Epidermal melanocyte (primary cell): Measurements from ENCODE around the gene B4GALNT4.
"Not testable (repeated sequence)": the region's sequence is repeated elsewhere in the genome, so short reads cannot be mapped to it uniquely, and the experiment has no call there.

Experiments
- DNase-seq: peaks from one replicate; pipeline ENCODE4 v3.0.0; 2011; ENCODE audit warnings: low spot score; ENCODE audit not compliant: insufficient read length

The B4GALNT4 gene

GRCh38 chr11:357582-357981 lies 11.7 kb upstream of the B4GALNT4 start:
- DNase-seq, result no peak

GRCh38 chr11:358129-358800 lies 11.0 kb upstream of the B4GALNT4 start:
- no peak for DNase-seq

- no peak for DNase-seq
Measured at GRCh38 chr11:359181-359714, 10.1 kb upstream of the B4GALNT4 start.

- DNase-seq, result no peak
Measured at GRCh38 chr11:360326-361280, 8.7 kb upstream of the B4GALNT4 start.

GRCh38 chr11:362642-363442 lies 6.5 kb upstream of the B4GALNT4 start:
- DNase-seq, result no peak

- not testable (repeated sequence) for DNase-seq
Measured at GRCh38 chr11:363443-363805, 5.9 kb upstream of the B4GALNT4 start.

- DNase-seq, result no peak
Measured at GRCh38 chr11:363948-364761, 5.1 kb upstream of the B4GALNT4 start.

- no peak for DNase-seq
Measured at GRCh38 chr11:364991-365725, 4.1 kb upstream of the B4GALNT4 start.

- DNase-seq, result no peak
Measured at GRCh38 chr11:365831-366230, 3.5 kb upstream of the B4GALNT4 start.

GRCh38 chr11:367956-368413 lies 1.3 kb upstream of the B4GALNT4 start:
- no peak for DNase-seq

- peak; percentile 64 for DNase-seq
Measured at GRCh38 chr11:368414-369335, 624 bp upstream of the B4GALNT4 start.

GRCh38 chr11:370070-370941 lies 1.0 kb downstream of the B4GALNT4 start:
- DNase-seq, result peak; percentile 17

- DNase-seq, result peak; percentile 17
Measured at GRCh38 chr11:371051-371450, 1.8 kb downstream of the B4GALNT4 start.

GRCh38 chr11:371716-372590 lies 2.7 kb downstream of the B4GALNT4 start:
- peak; percentile 16 for DNase-seq

GRCh38 chr11:372809-373715 lies 3.8 kb downstream of the B4GALNT4 start:
- peak; percentile 16 for DNase-seq
